Measurements from ENCODE around the gene UBE2D3. TPM values are rescaled to one million over a fixed set of nuclear protein-coding genes. Genes with fewer than 3 reads are reported as not detected.

UBE2D3 gene
- total and polyA plus RNA-seq, 8 donors: 241 to 313 (median 272) TPM

GRCh38 chr4:102779204-102779603, 48.1 kb downstream of the UBE2D3 start:
- H3K27ac ChIP-seq: no peak overlapping the region
- H3K4me3 ChIP-seq: no peak overlapping the region
- TF ChIP-seq, protein P1, sequence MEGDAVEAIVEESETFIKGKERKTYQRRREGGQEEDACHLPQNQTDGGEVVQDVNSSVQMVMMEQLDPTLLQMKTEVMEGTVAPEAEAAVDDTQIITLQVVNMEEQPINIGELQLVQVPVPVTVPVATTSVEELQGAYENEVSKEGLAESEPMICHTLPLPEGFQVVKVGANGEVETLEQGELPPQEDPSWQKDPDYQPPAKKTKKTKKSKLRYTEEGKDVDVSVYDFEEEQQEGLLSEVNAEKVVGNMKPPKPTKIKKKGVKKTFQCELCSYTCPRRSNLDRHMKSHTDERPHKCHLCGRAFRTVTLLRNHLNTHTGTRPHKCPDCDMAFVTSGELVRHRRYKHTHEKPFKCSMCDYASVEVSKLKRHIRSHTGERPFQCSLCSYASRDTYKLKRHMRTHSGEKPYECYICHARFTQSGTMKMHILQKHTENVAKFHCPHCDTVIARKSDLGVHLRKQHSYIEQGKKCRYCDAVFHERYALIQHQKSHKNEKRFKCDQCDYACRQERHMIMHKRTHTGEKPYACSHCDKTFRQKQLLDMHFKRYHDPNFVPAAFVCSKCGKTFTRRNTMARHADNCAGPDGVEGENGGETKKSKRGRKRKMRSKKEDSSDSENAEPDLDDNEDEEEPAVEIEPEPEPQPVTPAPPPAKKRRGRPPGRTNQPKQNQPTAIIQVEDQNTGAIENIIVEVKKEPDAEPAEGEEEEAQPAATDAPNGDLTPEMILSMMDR (IDR thresholded peaks at IDR 0.05): no peak

DNA sequence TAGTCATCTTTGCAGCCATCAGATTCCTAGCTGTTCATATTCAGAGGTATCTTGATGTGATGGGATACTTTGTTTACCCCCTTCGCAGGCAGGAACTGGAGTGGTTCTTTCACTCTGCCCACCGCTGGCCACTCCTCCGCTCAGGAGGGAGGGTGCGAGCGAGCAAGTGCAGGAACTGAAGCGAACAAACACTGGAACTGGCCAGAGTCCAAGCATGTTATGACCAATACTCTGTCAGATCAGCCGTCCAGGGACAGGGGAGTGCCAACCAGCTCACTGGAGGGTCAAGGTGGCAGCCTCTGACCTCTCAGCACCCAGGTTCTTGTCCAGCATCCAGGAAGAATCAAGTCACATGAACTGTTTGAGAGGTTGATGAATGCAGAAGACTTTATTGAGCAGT, 48.6 kb downstream of the UBE2D3 start:
- no peak overlapping the region for H3K27ac ChIP-seq
- peaks cover 0 to 7% of the 10 kb centered on the region in 2 donors for H3K4me1 ChIP-seq
- no peaks in the 10 kb centered on the region for H3K9me3 ChIP-seq
- H3K36me3 ChIP-seq: no peaks in the 10 kb centered on the region
- DNase-seq (peak in 2 of 4 donors; percentile 37), ATAC-seq (peak; percentile 70)
- TF ChIP-seq, protein P1 (IDR thresholded peaks at IDR 0.05): no peak
- intact Hi-C loops (cut with DNase I): no loop called here
- no peaks in the 10 kb centered on the region for H3K27me3 ChIP-seq
- no peak overlapping the region for H3K4me3 ChIP-seq

More at GRCh38 chr4:102779204-102779603, 48.1 kb downstream of the UBE2D3 start:
- Histone ChIP-seq H3K4me1 (peaks cover 0 to 7% of the 10 kb centered on the region in 2 donors), H3K27me3 (no peaks in the 10 kb centered on the region), H3K36me3 (no peaks in the 10 kb centered on the region), H3K9me3 (no peaks in the 10 kb centered on the region)
- no peak for DNase-seq
- intact Hi-C loops (cut with DNase I): no loop called here
- no peak for ATAC-seq

DNA sequence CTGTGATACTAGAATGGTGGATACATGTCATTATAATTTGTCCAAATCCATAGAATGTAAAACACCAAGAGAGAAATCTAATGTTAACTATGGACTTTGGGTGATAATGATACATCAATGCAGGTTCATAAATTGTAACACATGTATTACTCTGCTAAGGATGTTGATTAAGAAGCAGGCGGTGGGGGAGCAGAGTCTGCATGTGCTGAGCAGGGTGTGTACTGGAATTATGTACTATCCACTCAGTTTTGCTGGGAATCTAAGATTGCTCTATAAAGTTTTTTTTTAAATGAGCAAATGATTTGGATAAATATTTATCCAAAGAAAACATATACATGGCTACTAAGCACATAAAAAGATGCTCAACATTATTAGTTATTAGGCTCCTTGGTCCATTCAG, 51.5 kb downstream of the UBE2D3 start:
- H3K36me3 ChIP-seq: no peaks in the 10 kb centered on the region
- TF ChIP-seq, protein P1 (IDR thresholded peaks at IDR 0.05): no peak
- H3K4me1 ChIP-seq: peaks cover 0 to 5% of the 10 kb centered on the region in 2 donors
- H3K27ac ChIP-seq: no peak overlapping the region
- H3K4me3 ChIP-seq: no peak overlapping the region
- intact Hi-C loops (cut with DNase I): no loop called here
- DNase-seq: no peak
- no peak for ATAC-seq
- no peaks in the 10 kb centered on the region for H3K27me3 ChIP-seq
- no peaks in the 10 kb centered on the region for H3K9me3 ChIP-seq

GRCh38 chr4:102774254-102774653, 53.1 kb downstream of the UBE2D3 start:
- no peaks in the 10 kb centered on the region for H3K4me1 ChIP-seq
- H3K27ac ChIP-seq: no peak overlapping the region
- H3K9me3 ChIP-seq: no peaks in the 10 kb centered on the region
- H3K4me3 ChIP-seq: no peak overlapping the region
- DNase-seq (no peak), ATAC-seq (no peak)
- intact Hi-C loops (cut with DNase I): no loop called here
- no peaks in the 10 kb centered on the region for H3K36me3 ChIP-seq
- TF ChIP-seq, protein P1 (IDR thresholded peaks at IDR 0.05): no peak
- no peaks in the 10 kb centered on the region for H3K27me3 ChIP-seq

DNA sequence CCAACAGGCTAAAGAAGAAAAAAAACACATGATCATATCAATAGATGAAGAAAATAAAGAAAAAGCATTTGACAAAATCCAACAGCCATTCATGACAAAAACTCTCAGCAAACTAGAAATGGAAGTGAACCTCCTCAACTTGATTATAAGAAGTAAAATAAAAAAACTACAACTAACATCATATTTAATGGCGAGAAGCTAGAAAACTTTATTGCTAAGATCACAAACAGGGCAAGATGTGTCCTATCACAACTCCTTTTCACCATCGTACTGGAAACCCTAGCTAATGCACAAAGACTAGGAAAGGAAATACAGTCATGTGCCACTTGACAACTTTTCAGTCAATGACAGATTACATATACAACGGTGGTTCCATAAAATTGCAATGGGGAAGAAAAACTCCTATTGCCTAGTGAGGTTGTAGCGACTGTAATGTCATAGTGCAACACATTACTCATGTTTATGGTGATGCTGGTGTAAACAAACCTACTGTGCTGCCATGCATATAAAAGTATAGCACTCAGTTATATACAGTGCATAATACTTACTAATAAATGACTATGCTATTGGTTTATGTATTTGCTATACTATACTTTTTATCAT, 54.5 kb downstream of the UBE2D3 start:
- intact Hi-C loops (cut with DNase I): no loop called here
- Histone ChIP-seq H3K9me3 (no peaks in the 10 kb centered on the region), H3K36me3 (no peaks in the 10 kb centered on the region), H3K4me1 (no peaks in the 10 kb centered on the region), H3K27ac (no peak overlapping the region), H3K4me3 (no peak overlapping the region), H3K27me3 (no peaks in the 10 kb centered on the region)
- TF ChIP-seq, protein P1 (IDR thresholded peaks at IDR 0.05): no peak
- no peak for ATAC-seq
- no peak for DNase-seq
